ENCODE measurements around the gene ACSF3.

ACSF3 gene

DNA sequence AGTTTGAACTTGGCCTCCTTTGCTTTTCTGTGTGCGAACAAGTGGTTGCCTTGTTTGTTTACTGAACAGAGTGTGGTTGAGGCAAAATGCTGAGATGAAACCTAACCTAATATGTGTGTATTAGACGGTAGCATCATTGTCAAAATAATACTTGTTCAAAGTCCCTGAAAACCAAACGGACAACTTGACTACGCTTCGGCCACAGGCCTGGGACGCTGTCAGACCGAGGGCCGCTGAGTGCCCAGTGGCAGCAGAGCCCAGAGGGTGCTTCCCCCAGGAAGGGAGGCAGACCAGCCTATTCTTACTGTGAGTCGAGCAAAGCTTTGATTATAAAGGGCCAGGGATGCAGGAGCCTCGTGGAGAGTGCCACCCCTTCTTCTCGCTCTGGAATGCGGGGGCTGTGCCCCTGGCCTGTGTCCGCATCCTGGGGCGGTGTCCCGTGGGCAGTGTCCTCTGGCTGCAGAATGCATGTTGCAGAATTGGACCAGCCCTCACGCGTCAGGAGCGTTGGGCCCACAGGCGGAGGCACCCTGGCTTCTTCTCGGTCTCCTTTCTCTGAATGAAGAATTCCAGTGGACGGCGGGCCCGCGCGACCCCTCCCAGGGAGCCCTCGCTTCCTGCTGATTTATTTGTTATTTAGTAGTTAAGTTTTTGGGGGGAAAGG, 5.2 kb downstream of the ACSF3 start:
- no peak overlapping the region for H3K4me3 ChIP-seq (ENCODE audit: low read depth, low read length)
- TF ChIP-seq, protein P1, sequence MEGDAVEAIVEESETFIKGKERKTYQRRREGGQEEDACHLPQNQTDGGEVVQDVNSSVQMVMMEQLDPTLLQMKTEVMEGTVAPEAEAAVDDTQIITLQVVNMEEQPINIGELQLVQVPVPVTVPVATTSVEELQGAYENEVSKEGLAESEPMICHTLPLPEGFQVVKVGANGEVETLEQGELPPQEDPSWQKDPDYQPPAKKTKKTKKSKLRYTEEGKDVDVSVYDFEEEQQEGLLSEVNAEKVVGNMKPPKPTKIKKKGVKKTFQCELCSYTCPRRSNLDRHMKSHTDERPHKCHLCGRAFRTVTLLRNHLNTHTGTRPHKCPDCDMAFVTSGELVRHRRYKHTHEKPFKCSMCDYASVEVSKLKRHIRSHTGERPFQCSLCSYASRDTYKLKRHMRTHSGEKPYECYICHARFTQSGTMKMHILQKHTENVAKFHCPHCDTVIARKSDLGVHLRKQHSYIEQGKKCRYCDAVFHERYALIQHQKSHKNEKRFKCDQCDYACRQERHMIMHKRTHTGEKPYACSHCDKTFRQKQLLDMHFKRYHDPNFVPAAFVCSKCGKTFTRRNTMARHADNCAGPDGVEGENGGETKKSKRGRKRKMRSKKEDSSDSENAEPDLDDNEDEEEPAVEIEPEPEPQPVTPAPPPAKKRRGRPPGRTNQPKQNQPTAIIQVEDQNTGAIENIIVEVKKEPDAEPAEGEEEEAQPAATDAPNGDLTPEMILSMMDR (IDR thresholded peaks at IDR 0.05; ENCODE audit: low read depth, low read length) = no peak

DNA sequence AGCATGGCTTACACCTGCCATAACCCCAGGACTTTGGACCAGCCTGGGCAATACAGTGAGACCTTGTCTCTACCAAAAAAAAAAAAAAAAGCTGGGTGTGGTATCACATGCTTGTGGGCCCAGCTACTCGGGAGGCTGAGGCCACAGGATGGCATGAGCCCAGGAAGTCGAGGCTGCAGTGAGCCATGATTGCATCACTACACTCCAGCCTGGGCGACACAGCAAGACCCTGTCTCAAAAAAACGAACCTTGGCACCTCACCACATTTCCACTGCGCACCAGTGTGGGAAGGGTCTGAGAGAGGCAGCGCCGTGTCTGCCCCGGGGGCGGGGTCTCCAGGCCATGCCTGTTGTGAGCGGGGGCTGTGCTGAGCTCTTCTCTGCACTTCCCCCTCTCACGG, 6.3 kb downstream of the ACSF3 start:
- TF ChIP-seq, protein P1 (IDR thresholded peaks at IDR 0.05; ENCODE audit: low read depth, low read length) = no peak
- no peak overlapping the region for H3K4me3 ChIP-seq (ENCODE audit: low read depth, low read length)

DNA sequence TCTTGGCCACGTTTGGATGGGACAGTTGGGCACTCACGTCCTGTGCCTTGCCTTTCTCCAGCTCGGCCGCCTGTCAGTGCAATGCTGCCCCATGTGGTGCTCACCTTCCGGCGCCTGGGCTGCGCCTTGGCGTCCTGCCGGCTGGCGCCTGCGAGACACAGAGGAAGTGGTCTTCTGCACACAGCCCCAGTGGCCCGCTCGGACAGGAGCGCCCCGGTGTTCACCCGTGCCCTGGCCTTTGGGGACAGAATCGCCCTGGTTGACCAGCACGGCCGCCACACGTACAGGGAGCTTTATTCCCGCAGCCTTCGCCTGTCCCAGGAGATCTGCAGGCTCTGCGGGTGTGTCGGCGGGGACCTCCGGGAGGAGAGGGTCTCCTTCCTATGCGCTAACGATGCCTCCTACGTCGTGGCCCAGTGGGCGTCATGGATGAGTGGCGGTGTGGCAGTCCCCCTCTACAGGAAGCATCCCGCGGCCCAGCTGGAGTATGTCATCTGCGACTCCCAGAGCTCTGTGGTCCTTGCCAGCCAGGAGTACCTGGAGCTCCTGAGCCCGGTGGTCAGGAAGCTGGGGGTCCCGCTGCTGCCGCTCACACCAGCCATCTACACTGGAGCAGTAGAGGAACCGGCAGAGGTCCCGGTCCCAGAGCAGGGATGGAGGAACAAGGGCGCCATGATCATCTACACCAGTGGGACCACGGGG, 7.1 kb downstream of the ACSF3 start:
- no peak overlapping the region for H3K4me3 ChIP-seq (ENCODE audit: low read depth, low read length)
- TF ChIP-seq, protein P1 (IDR thresholded peaks at IDR 0.05; ENCODE audit: low read depth, low read length) = no peak

DNA sequence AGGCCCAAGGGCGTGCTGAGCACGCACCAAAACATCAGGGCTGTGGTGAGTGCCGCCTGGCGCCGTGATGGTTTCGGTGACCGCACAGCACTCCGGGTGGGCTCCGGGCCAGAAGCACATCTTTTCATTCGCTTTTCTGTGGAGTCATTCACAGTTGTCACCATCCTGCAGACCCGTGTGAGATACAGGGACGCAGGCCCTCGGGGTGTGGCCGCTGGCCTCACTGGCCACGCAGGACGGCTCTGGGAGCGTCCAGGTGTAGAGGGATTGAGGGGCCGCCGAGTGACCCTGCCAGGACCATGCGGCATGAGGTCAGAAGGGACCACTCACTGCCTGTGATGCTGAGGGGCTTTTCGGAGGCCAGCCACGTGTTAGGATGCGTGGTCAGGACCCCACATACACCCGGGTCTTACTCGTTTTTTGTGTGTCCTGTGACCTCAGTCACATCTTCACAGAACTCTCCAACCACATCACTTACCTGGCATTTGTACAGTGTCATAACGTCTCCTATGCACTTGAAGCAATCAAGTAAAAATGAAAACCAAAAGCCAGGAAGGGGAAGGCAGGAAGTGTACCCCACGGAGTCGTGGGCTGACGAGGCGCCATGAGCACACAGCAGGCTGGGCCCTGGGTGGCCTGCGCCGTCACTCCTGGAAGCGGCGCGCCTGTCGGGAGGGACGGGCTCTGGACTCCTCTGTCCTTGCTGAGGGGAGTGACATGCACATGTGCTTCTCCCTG, 7.8 kb downstream of the ACSF3 start:
- no peak overlapping the region for H3K4me3 ChIP-seq (ENCODE audit: low read depth, low read length)
- TF ChIP-seq, protein P1 (IDR thresholded peaks at IDR 0.05; ENCODE audit: low read depth, low read length) = no peak

DNA sequence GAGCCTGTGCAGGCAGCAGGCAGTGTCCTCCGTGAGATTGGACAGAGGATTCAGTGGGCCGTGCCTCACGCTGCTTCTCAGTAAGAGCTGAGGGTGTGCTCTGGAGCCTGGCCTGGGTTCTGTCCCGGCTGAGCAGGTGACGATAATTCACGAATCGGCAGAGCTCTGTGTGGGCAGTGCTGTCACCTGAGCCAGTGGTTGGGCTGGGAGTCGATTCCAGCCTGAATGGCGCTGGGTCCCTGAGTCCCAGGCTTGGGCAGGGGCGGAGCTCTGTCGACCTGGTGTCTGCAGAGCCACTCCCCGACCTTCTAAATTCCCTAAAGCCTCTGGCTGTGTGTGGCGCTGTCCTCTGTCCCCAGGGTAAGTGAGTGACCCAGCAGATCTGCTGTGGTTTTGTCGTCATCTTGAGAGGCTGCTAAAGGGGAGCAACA, 8.4 kb downstream of the ACSF3 start:
- TF ChIP-seq, protein P1 (IDR thresholded peaks at IDR 0.05; ENCODE audit: low read depth, low read length) = no peak
- no peak overlapping the region for H3K4me3 ChIP-seq (ENCODE audit: low read depth, low read length)

DNA sequence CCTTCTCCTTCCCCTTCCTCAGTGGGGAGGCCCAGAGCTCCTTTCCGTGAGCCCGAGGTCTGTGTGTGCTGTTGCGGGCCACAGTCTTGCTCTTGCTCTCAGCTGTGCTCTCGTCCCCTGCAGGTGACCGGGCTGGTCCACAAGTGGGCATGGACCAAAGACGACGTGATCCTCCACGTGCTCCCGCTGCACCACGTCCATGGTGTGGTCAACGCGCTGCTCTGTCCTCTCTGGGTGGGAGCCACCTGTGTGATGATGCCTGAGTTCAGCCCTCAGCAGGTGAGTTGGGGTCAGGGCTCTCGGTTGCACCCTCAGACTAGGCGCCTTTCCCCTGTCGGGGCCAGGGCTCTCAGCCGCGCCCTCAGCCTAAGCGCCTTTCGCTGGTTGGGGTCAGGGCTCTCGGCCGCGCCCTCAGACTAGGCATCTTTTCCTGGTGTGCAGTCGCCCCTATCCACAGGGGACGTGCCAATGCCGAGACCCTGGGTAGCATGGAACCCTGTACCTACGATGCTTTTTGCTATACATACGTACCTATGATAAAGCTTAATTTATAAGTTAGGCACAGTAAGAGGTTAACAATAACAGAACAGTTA, 8.9 kb downstream of the ACSF3 start:
- no peak overlapping the region for H3K4me3 ChIP-seq (ENCODE audit: low read depth, low read length)
- TF ChIP-seq, protein P1 (IDR thresholded peaks at IDR 0.05; ENCODE audit: low read depth, low read length) = no peak
